AML-193 (cell line): ENCODE data around the gene IQSEC1.

Experiments
- DNase-seq, 2 experiments: peaks; one replicate each; lab custom pipeline; 2025; lab: John Stamatoyannopoulos, UW

IQSEC1 gene

DNA sequence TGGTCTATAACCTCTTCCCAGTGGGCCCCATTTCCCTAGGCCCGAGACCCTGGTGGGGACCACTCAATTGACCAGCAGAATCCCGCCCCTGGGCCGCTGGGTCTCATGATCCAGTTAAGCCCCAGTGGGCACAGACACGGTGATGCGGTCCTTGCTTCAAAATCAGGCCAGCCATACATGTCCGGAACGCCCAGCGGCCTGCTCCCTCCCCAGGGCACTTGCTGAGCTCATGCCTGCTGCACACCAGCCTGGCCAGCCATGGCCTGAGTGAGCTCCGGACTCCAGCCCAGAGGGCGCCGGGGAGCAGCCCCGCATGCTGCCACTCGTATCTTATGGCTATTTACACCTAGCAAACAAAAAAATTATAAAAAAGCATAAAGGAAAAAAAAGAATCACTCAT lies 34.4 kb upstream of the IQSEC1 start:
- no peak for DNase-seq

DNA sequence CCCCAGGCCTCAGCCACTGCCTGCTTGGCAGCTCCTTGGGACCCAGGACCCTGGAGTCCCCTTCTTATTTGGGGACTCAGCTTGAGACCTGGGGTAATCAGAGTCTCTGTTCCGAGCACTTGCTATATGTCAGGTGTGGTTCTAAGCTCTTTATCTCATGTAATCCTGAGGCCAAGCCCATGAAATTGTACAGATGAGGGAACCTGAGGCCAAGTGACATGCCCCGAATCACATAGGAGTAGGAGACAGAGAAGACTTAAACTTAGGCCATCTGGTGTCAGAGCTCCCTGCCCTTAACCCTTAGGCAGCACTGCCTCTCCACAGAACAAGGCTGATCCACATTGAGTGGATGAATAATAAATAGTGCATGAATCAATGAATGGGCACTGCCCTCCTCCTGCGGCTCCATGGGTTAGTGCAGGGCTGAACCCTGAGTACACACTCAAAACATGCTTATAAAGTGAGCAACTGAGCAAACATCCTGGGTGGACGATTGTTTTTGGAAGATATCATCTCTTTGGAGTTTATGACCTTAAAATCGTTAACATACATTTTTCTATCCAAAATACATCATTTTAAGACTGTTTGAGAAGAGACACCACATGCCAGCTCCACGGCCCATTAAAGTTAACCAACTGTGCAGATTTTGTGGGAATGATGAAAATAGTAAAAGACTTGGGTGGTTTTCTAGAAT lies 33.2 kb upstream of the IQSEC1 start:
- DNase-seq: no peak

DNA sequence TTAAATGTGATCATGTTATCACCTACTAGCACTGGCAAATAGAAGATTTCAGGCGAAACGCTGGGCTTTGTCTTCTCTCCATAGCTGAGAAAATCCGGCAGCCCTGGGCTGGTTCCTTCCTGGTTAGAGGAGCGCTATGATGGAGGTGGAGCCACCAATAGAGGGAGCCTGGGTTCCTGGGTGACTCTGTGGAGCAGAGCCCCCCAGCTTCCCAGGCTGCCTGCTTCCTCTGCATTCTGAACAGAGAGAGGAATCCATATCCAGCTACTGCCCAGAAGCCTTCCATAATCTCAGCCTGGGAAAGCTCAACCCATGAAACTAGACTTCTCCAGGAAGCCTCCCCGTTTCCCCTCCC lies 32.6 kb upstream of the IQSEC1 start:
- DNase-seq: no peak

DNA sequence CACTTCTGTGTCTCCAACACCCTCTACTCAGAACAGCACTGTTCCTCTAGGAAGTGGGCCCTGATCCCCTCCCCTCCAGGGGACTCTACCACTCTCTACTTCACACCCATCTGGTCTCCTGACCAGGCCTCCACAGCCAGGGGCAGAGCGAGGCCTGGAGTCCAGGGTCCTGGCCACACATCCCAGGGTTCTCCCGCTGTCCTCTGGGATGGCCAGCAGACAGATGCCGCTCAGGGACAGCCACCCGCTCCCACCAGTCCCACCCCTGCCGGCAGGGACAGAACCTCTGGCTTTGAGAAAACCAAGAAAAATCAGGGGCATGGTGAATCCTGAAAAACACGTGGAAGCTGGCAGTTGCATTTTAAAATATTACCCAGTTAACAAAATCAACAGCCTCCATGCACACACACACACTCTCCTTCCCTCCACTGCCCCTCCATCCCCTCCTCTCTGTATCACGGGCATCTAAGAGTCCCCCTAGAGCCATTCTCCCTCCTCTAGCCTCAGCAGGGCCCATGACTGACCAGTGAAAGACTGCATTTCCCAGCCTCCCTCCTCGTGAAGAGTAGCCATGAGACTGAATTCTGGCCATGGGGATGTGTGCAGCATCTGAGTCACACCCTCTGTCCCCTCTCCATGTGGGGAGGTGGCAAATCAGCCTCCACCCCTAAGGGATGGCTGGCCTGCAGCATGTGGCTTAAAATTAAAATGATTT lies 32.1 kb upstream of the IQSEC1 start:
- no peak for DNase-seq

DNA sequence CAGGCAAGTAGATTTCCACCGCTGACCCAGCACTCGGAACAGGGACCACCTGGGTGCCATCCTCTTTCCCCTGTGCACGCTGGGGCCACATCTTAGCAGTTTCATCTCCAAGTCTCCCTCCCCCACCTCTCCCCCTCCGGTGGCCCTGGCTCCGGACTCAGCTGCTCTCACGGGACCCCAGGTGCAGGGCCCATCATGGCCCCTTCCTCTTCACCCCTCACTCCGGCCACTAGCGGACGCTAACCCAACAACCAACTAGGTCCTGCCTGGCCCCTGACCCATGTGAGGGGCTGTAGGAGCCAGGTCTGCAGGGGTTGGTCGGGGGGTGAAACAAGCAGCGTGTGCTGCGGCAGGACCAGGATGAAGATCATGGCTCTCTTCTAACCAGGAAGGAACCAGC lies 31.3 kb upstream of the IQSEC1 start:
- DNase-seq: no peak

DNA sequence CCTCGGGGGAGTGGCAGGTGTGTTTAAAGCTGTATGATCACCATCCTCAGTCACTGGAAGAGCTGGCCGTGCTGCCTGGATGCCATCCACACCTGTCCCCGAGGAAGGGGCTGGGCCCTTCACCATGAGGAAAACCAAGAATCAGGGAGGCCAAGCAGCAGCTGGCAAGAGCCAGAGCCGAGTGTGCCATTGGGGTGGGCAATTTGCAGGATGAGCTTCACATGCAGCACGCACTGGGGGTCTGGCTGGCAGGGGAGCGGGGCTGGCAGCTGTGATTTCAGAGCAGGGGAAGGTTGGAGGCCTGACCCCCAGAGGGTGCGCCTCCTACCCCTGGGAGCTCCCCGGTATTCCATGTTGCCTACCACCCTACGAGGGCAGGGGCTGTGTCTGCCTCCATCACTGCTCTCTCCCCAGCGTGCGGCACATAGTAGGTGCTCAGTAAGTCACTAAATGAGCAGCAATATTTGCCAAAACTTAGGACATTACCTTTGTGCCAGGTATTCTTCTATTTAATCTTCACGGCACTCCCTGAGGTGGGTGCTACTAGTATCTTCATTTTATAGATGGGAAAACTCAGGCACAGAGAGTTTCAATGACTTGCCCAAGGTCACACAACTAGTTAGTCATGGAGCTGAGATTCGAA lies 30.3 kb upstream of the IQSEC1 start:
- DNase-seq: no peak

DNA sequence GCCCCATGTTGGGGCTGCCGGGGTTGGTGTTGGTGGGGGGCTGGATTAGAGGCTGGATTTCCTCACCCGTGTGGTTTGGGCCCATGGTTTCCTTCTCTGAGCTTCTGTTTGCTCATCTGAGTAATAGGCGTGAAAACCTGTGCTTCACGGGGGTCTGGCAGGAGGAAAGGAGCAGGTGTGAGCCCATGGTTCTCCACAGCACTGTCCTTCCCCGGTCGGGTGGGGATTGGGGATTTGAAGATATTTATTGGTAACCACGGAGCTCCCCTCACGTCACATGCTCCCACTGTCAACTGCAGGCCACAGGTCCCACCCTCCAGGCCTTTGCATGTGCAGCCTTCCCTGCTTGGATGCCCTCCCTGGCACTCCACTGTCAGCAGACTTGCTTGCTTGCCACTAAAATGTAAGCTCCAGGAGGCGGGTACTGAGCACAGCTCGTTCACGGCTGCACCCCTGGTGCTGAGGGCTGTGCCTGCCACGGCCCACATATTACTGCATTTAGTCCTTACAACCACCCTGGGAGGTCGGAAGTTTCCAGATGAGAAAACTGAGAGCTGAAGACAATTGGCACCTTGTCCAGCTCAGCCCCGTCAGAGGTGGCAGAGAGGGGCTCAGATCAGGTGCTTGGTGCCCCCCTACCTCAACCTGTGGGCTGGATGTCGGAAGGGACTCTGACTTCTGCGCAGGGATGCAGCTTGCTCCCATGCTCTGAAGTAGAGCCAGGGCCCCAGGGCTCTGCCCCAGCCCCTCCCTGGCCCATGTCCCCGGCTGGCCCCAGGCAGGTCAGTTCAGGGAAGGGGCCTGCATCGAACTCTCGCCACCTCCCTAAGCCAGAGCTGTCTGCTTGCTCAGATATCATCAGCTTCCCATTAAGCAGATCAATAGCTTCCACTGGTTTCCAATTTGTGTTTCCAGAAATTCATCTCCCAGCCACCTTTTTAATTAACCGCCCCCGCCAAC lies 29.4 kb upstream of the IQSEC1 start:
- no peak for DNase-seq

DNA sequence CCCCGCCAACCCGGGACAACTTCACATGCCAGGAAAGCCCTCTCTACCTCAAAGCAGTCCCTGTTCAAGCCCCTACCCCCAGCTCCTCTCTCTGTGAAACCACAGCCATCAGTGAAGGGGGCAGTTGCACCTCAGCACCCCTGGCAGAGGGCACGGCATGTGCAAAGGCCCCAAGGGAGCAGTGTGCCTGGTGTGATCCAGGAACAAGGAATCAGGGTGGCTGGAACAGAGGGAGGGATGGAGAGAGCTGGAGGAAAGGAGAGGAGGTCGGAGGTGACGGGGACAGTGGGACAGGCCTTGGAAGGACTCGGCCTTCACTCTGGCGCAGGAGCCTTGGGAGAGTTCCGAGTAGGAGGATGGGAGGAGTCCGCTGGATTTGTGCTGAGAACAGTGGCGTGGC lies 26.5 kb upstream of the IQSEC1 start:
- DNase-seq: no peak

DNA sequence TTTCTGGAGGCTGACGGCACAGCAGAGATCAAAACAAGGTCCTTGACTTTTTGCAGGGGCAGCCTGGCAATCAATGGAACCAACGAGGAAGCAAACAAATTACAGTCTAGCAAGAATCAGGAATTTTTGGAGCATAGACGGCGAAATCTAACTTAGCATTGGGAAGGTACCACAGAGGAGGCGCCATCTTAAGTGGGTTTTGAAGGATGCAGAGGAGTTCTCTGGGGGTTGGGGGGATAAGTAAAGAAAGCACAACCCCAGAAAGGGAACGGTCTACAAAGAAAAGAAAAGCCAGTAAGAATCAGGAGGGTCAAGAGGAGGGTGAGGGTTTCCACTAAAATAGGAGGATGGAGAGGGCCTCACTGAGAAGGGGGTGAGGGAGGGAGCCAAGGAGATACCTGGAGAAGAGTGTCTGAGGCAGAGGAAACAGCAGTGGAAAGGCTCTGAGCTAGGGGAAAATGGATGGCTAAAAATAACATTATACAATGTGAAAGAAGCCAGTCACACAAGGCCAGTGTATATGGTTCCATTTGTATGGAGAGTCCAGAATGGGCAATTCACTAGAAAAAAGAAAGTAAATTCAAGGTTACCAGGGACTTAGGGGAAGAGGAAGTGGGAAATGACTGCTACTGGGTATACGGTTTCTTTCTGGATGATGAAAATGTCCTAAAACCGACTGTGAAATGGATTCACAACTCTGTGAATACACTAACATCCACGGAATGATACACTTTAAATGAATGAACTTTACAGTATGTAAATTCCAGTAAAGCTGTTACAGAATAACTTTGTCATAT lies 25.2 kb upstream of the IQSEC1 start:
- DNase-seq: no peak

DNA sequence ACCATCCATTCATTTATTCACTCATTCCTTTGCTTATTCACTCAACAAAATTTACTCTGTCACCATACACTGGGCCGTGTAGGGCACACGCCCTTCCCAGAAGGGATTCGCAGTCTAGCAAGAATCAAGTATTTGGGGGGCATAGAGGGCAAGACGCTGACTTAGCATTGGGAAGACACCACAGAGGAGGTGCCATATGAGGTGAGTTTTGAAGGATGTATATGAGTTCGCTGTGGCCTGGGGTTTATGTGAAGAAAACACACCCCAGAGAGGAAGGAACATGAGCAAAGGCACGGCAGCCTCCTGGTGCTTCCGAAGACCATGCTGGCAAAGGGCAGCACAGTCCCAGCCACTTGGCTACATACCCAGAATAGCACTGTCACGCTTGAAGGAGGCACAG lies 23.1 kb upstream of the IQSEC1 start:
- DNase-seq: no peak

DNA sequence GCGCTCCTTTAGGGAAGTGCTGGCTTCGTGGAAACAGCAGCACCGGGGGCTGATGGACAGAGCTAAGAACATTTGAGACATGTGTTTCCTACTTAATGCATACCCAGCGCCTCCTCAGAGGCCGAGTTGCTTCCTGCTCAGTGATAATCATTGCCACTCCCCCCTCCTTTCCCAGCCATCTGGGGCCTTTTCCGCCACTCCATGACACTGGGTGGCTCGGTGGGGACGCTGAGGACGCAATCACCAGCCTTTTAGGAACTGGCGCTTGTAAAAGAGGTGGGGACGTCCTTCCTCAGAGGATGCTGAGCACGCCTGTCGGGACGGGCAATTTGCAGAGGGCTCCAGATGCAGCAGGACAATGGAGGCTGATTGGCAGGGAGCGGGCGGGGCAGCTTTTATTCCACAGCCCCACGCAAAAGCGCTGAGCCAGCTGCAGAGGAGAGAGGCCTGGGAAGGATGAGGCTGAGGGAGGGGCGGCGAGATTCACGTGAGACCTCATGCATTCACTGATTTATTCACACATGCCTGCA lies 22.2 kb upstream of the IQSEC1 start:
- DNase-seq: no peak

DNA sequence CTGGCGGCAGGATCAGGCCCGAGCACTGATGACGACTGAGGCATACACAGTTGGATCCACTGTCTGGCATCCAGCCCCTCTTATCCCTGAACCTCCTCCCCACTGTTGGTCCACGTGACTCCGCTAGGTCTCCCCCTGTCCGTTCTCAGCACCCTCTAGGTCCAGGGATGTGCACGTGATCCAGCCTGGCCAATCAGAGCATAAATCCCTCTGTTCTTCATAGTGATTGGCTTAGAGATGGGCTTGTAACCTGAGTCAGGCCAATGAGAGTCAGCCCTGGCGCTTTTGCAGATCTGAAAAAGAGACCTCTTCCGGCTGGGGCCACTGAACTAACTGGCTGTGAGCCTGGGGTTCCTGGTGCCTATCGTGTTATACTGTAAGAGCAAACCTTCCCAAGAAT lies 20.5 kb upstream of the IQSEC1 start:
- no peak for DNase-seq

DNA sequence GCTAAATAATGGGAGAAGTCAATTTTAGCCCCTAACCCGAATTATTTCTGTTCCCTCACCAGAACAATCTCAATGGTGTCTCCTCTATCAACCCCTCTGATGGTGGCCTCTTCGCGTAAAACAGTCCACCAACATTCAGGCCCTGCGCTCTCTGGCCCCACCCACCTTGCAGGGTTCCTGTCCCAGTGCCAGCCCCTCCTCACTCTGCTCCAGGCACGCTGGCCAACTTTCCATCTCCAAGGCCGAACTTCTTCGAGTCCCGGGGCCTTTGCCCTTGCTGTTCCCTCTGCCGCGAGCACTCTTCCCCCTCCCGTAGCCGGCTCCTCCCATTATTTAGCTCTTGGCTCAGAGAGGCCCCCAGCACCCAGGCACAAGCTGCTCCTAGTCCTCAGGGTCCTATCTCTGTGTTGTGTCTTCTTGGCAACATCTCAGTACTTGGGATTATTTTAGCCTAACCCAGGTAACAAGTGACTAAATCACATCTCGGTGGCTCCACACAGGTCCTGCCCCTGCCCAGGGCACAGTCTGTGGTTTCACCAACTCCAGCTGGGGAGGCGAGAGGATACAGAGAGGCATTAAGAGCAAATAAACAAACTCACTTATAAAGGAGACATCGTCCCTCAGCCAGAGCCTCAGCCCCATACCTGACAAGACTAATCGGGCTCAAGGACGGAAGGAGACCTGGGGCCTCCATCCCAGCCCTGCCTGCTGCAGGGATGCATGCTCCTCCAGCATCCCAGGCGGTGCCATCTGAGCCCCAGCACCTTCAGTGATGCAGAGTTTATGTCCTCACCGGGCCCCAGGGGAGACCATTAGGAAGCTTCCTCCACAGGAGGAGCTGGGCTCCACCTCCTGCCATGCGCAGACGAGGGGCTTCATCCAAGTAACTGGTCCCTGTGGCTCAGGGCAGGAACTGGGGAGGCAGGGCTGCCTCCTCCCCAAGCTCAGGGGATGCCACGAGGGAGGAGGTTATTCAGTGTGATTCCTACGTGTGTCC lies 19.7 kb upstream of the IQSEC1 start:
- DNase-seq: no peak

DNA sequence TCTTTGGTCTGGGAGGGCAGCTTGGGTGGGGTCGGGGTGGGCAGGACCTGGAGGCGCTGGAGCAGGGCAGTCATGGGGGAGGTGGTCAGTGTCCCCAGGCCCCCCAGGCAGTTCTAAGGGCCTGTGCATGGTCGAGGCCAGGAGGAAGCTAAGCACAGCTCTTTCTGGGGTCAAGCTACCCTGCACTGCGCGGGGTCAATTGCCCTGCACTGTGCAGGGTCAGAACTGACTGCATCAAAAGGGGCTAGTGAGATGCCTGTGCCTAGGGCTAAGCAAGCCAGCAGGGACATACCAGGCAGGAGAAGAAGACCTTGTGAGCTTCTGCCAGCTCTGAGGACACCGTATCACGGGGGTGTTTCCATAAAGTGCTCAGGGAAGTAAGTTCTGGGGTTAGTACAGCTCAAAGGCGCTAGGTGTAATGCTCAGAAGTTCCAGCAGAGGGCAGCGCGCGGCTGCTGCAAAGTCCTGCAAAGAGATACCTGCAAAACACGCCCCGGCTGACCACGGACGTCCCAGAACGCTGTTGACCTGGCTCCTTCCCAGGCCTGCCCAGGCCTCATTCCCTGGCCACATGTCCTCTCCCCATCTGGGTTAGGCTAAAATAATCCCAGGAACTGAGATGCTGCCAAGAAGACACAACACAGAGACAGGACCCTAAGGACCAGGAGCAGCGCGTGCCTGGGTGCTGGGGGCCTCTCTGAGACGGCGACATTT lies 18.8 kb upstream of the IQSEC1 start:
- DNase-seq: peak; percentile 61 to 82

DNA sequence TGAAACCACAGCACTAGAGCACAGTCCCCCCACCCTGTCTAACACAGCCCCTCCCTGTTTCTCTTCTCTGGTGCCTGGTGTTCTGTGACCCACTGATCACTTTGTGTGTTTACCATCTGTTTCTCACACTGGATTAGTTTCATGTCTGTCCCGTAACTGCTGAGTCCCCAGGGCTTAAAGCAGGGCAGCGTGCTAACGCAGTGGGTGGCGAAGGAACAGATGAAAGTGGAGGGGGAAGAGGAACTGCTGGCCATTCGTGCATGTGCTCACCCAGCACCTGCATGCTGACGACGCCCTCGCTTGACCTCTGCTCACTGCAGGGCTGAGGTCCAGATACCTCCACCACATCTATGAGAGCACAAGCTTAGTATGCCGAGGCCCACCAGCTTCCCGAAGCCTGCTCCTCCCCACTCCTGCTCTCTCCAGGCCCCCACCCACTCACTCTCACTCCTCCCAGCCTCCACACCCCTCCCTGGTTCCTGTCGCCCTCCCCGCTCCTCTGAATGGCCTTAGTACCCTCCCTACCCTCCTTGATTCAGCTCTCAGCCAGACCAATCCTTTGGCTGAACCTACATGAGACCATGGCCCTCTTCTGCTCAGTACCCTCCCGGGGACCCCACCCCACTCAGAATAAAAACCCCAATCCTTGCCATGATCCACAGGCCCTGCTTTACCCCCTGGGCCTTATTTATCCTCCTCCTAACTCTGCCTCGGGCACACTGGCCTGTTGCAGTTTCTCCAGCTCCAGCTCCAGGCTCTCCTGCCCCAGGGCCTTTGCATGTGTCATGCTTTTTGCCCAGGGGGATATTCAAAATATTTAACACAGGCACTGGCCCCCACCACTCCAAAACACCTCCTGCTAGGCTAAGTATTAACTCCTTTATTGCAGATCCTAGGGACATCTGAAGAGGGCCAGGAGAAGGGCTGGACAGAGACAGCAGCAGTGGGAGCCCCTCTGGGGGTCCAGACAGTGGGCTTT lies 15.1 kb upstream of the IQSEC1 start:
- no peak for DNase-seq

DNA sequence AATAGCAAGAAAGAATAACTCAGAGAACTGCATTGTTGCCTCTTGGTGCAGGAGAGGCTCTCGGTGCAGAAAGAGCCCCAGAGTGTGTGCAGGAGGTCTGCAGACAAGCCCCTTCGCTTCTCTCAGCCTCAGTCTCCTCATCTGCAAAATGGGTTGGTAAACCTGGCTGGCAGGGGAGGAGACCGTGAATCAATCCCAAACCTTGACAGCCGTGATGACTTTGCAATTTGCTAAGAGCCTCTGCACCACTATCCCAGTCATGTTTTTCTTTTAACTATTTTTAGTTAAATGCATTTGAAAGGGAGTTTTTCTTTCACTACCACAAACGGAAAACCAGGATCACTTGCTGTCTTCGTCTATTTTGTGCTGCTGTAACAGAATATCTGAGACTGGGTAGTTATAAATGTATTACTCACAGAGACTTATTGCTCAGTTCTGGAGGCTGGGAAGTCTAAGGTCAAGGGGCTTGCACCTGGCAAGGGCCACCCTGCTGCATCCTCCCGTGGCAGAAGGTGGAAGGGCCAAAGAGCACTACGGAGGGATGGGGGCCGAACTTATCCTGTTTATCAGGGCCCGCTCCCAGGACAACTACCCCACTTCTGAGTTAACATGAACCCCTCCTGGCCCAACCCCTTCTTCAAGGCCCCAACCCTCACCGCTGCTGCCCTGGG lies 14.2 kb upstream of the IQSEC1 start:
- no peak for DNase-seq

DNA sequence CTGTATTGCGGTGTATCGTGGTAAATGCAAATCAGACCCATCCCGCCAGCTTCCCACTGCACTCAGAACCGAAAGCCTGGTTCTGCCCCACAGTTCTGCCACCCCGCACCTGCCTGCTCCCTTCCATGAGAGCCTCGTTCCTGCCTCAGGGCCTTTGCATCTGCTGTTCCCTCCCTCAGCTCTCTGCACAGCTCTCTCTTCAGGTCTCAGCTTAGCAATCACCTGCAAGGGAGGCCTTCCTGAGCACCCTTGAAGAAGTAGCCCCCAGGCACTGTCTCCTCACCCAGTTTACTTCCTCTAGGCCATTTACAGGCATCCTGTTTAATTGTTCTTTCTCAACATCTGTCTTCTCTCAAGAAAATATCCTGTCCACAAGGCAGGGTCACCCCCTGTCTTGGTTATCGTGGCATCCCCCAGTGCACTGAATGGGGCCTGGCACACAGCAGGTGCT lies 13.3 kb upstream of the IQSEC1 start:
- DNase-seq: peak in 1 of 2 experiments; percentile 28

DNA sequence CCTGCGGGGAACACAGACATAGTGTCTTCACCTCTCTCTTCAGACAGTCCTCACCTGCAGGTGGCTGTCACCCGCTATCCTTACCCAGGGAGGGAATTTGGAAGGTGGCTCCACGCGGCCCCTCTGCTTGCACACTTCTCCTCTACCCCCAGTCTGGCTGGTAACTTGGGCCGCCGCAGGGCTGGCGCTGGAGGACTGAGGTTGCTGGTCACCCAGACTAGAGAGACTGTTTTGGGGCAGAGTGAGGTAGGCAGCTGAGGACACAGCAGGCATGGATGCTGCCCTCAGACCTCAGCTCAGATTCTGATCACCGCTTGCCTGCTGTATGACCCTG lies 12.6 kb upstream of the IQSEC1 start:
- no peak for DNase-seq
